Liver (tissue), 3 donors: ENCODE data around the gene NAGS.
"Not testable (repeated sequence)": the region's sequence is repeated elsewhere in the genome, so short reads cannot be mapped to it uniquely, and the experiment has no call there.

Experiments
- ATF3 ChIP-seq: IDR thresholded peaks from 2 replicates; pipeline ENCODE4 v1.6.1; 2016; ENCODE audit warnings: antibody characterized with exemption
- CTCF ChIP-seq: fragments of 150-350 bp; IDR thresholded peaks from 2 replicates; pipeline ENCODE4 v1.5.1; 2017; ENCODE audit warnings: improper control_type of control experiment, low read depth, low read length; ENCODE audit not compliant: missing input control
- FOXA1 ChIP-seq: IDR thresholded peaks from 2 replicates; pipeline ENCODE4 v1.6.1; 2016; ENCODE audit warnings: antibody characterized with exemption
- FOXA2 ChIP-seq: IDR thresholded peaks from 2 replicates; pipeline ENCODE4 v1.6.1; 2016; ENCODE audit warnings: antibody characterized with exemption
- HNF4A ChIP-seq, 2 donors: conservative IDR thresholded peaks; 2 replicates each; pipeline ENCODE4 v1.6.1; 2016; ENCODE audit warnings: antibody characterized with exemption in 2 of 2, mild to moderate bottlenecking in 2 of 2
- JUND ChIP-seq, 2 donors: IDR thresholded peaks; 2 replicates each; pipeline ENCODE4 v1.6.1; 2016; ENCODE audit warnings: antibody characterized with exemption in 2 of 2
- MAX ChIP-seq: IDR thresholded peaks from 2 replicates; pipeline ENCODE4 v1.6.1; 2016; ENCODE audit warnings: antibody characterized with exemption
- RAD21 ChIP-seq, 2 donors: IDR thresholded peaks; 2 replicates each; pipeline ENCODE4 v1.6.1; 2016; ENCODE audit warnings: antibody characterized with exemption in 2 of 2, mild to moderate bottlenecking in 2 of 2
- REST ChIP-seq: IDR thresholded peaks from 2 replicates; pipeline ENCODE4 v1.6.1; 2016; ENCODE audit warnings: antibody characterized with exemption, mild to moderate bottlenecking
- RXRA ChIP-seq, 2 donors: IDR thresholded peaks; 2 replicates each; pipeline ENCODE4 v1.6.1; 2017 to 2018; ENCODE audit warnings: antibody characterized with exemption in 2 of 2, mild to moderate bottlenecking in 1 of 2
- TAF1 ChIP-seq: conservative IDR thresholded peaks from 2 replicates; pipeline ENCODE4 v1.6.1; 2016; ENCODE audit warnings: antibody characterized with exemption, mild to moderate bottlenecking
- ZBTB33 ChIP-seq: IDR thresholded peaks from 2 replicates; pipeline ENCODE4 v1.6.1; 2016; ENCODE audit warnings: antibody characterized with exemption
- donor health status: healthy.
- donor health status: healthy.

GRCh38 chr17:43961292-43961691 lies 43.1 kb upstream of the NAGS start:
- TF ChIP-seq RAD21 (IDR thresholded peaks at IDR 0.05); CTCF; HNF4A (conservative IDR thresholded peaks at IDR 0.05); TAF1; RXRA (IDR thresholded peaks at IDR 0.05); MAX; REST; JUND (IDR thresholded peaks at IDR 0.05); ATF3; FOXA1; ZBTB33; FOXA2: not testable (repeated sequence)
